ENCODE data around the gene OOSP4A. TPM values are rescaled to one million over a fixed set of nuclear protein-coding genes. Genes with fewer than 3 reads are reported as not detected.

The OOSP4A gene
- total RNA-seq, 4 donors from 2014 or later = not detected

GRCh38 chr11:59990421-59990820, 26.6 kb downstream of the OOSP4A start:
- H3K4me3 ChIP-seq = no peak overlapping the region
- peaks cover 5% of the 10 kb centered on the region for H3K9me3 ChIP-seq
- H3K27me3 ChIP-seq = no peaks in the 10 kb centered on the region
- no peaks in the 10 kb centered on the region for H3K4me1 ChIP-seq
- H3K27ac ChIP-seq = no peak overlapping the region
- H3K36me3 ChIP-seq = no peaks in the 10 kb centered on the region
- no peak for DNase-seq (ENCODE audit: low spot score in 2 of 2)
- WGBS = 80% methylated on average over 1 of the region's 1 CpG
- TF ChIP-seq EP300 (IDR thresholded peaks at IDR 0.05) = no peak
- TF ChIP-seq CTCF (IDR thresholded peaks at IDR 0.05) = no peak
- TF ChIP-seq POLR2AphosphoS5 (IDR thresholded peaks at IDR 0.05) = no peak
- TF ChIP-seq POLR2A (IDR thresholded peaks at IDR 0.05) = no peak

- Histone ChIP-seq H3K36me3 (no peaks in the 10 kb centered on the region), H3K4me1 (no peaks in the 10 kb centered on the region), H3K9me3 (peaks cover 5% of the 10 kb centered on the region), H3K27me3 (no peaks in the 10 kb centered on the region), H3K27ac (no peak overlapping the region), H3K4me3 (no peak overlapping the region)
- no peak for DNase-seq (ENCODE audit: low spot score in 2 of 2)
- WGBS = 75% methylated on average over 5 of the region's 5 CpGs
- TF ChIP-seq CTCF (IDR thresholded peaks at IDR 0.05) = no peak
- no peak for TF ChIP-seq POLR2AphosphoS5 (IDR thresholded peaks at IDR 0.05)
Observed at GRCh38 chr11:59992425-59992824, 28.6 kb downstream of the OOSP4A start.

- WGBS = 81% methylated on average over 2 of the region's 2 CpGs
- Histone ChIP-seq H3K36me3 (no peaks in the 10 kb centered on the region), H3K27me3 (no peaks in the 10 kb centered on the region), H3K4me1 (no peaks in the 10 kb centered on the region), H3K4me3 (no peak overlapping the region), H3K27ac (no peak overlapping the region), H3K9me3 (no peaks in the 10 kb centered on the region)
- no peak for DNase-seq (ENCODE audit: low spot score in 2 of 2)
- no peak for TF ChIP-seq POLR2A (IDR thresholded peaks at IDR 0.05)
- TF ChIP-seq EP300 (IDR thresholded peaks at IDR 0.05) = no peak
- no peak for TF ChIP-seq CTCF (IDR thresholded peaks at IDR 0.05)
- no peak for TF ChIP-seq POLR2AphosphoS5 (IDR thresholded peaks at IDR 0.05)
Observed at GRCh38 chr11:59997800-59998199, 34.0 kb downstream of the OOSP4A start.

GRCh38 chr11:59999691-60000090, 35.9 kb downstream of the OOSP4A start:
- Histone ChIP-seq H3K36me3 (no peaks in the 10 kb centered on the region), H3K4me1 (no peaks in the 10 kb centered on the region), H3K9me3 (no peaks in the 10 kb centered on the region), H3K27ac (no peak overlapping the region), H3K4me3 (no peak overlapping the region), H3K27me3 (no peaks in the 10 kb centered on the region)
- no peak for DNase-seq (ENCODE audit: low spot score in 2 of 2)
- WGBS = 50% methylated on average over 4 of the region's 4 CpGs
- no peak for TF ChIP-seq POLR2A (IDR thresholded peaks at IDR 0.05)
- no peak for TF ChIP-seq POLR2AphosphoS5 (IDR thresholded peaks at IDR 0.05)

GRCh38 chr11:60003729-60004128, 39.9 kb downstream of the OOSP4A start:
- H3K27ac ChIP-seq = no peak overlapping the region
- H3K4me3 ChIP-seq = no peak overlapping the region
- WGBS = 86% methylated on average over 2 of the region's 2 CpGs
- TF ChIP-seq POLR2AphosphoS5 (IDR thresholded peaks at IDR 0.05) = no peak
- TF ChIP-seq POLR2A (IDR thresholded peaks at IDR 0.05) = no peak
- no peak for TF ChIP-seq CTCF (IDR thresholded peaks at IDR 0.05)
- TF ChIP-seq EP300 (IDR thresholded peaks at IDR 0.05) = no peak
- H3K27me3 ChIP-seq = no peaks in the 10 kb centered on the region
- no peaks in the 10 kb centered on the region for H3K9me3 ChIP-seq
- DNase-seq (ENCODE audit: low spot score in 2 of 2) = no peak
- no peaks in the 10 kb centered on the region for H3K4me1 ChIP-seq
- H3K36me3 ChIP-seq = no peaks in the 10 kb centered on the region

GRCh38 chr11:60005360-60005759, 41.5 kb downstream of the OOSP4A start:
- Histone ChIP-seq H3K27me3 (no peaks in the 10 kb centered on the region), H3K4me1 (no peaks in the 10 kb centered on the region), H3K4me3 (no peak overlapping the region), H3K9me3 (no peaks in the 10 kb centered on the region), H3K27ac (no peak overlapping the region), H3K36me3 (no peaks in the 10 kb centered on the region)
- DNase-seq (ENCODE audit: low spot score in 2 of 2) = no peak
- 39% methylated on average over 1 of the region's 1 CpG for WGBS
- TF ChIP-seq POLR2A (IDR thresholded peaks at IDR 0.05) (no peak), CTCF (IDR thresholded peaks at IDR 0.05) (no peak), EP300 (IDR thresholded peaks at IDR 0.05) (no peak), POLR2AphosphoS5 (IDR thresholded peaks at IDR 0.05) (no peak)

Measured in suprapubic skin (tissue), 4 donors.